GM04504 (cell line): ENCODE data around the gene DUSP22.

ENCODE experiments used
- DNase-seq: peaks from one replicate; pipeline ENCODE4 v3.0.0-alpha.2; 2012; ENCODE audit warnings: low read depth

Gene DUSP22

DNA sequence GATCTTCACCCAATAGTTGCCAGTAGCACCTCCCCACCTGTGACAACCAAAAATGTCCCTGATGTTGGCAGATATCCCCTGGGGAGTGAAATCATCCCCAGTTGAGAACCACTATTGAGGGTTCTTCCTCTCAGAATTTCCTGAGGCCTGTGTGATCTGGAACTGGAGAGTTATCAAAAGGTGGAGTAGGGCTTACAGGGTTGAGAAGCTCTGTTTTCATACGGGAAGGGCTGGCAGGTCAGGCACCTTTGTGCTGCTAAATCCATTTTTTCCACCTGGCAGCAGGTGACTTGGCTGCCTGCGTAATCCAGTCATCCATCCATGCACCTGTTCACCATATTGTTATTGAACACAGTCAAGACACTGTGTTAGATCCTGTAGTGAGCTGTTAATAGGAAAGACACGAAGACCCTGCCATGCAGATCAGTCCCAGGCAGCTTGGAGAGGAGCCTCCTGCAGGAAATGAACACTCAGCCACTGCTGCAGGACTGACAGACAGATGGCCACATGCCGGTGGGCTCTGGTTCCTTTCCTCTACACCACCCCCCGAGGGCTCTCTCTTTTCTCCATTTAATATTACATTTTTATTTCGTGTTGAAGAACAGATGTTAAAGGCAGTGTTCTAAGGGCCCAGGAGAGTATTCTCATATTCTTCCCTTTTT lies 5.4 kb downstream of the DUSP22 start:
- DNase-seq, result no peak

DNA sequence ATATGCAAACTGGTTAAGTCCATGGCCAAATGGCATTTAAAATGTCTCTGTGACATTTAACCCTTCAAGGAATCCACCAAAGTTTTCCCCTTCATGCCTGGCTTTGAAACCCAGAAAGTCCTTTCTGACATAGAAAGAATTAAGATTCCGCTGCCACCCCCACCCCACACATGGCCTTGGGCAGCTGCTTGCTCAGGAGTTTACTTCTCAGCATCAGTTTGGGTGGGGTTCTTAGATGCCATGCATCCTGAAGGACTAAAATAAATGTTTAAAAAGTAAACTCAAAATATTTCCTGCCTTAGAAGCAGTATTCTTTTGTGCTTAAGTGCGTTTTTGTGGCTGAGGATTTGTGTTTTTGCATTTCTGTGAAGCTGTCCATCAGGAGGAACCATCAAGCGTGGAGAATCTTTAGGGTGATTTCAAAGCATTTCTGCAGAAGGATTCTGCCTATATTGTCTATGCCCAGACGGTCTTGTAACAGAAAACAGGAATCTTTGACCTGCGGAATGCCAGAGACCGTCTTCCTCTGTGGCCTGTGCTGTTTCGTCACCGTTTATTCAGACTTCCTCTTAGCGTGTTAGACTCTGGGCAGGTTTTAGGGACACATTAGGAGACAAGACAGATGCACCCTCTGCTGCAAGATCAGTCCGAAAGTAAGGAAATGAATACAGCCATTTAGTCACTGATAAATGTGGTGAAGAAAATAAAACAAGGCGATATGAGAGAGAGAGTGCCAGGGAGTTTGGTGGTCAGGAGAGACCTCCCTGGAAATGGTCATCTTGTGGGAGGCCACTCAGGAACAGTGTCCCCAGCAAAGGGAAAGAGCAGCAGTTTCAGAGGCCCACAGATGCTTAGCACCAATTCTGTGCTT lies 6.2 kb downstream of the DUSP22 start:
- DNase-seq, result no peak

DNA sequence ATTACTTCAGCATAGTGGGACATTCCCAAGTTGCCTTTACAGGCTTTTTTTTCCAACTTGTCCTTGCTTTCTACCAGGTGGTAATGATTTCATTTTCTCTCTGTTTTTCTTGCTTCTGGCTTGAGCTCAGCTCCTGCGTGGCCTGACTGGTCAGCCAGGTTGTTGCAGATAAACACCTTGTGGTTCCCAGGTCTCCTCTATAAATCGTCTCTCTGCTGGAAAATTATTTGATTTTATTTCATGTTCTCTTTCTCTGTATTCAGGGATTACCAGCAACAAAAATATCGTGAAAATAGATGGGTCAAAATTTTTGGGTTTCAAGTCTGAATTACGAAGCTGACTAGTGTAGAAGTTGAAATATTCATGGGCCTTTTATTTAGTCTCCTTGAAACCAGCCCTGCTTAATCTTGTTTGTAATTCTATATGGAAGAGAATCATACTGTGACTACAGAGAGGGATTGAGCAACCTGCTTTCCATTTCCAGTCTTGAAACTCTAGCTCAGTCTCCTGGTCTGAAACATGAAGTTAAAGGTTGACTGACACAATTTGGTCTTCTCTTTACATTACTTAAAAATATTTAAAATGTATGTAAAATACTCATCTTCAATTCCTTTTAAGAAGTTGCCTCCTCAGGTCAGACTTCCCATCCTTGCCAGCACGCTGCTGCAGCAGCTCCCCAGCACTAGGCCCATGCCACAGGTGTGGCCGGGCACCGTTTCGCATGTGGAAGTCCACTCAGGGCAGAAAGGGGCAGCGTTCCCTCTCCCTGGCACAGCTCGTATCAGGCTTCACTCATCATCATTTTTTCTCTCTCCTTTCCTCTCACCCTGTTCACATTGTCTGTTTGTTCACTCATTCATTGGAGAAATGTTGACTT lies 7.1 kb downstream of the DUSP22 start:
- DNase-seq, result no peak

DNA sequence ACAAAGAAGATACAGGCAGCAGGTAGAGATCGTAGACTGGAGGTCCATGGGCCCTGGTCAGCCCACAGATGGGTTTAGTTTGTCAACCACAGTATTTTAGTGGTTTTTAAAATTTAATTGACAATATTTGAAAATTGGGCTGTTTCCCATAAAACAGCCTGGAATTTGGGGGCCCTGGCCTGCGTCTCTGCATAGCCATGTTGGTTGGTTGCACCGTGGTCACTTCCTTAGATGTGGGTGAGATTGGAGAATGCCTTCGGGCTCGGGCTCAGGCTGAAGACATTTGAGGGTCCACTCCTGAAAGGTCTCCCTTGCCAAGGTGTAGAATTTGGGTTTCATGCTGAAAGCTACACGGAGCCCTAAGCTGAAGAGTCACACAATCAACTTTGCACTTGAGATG lies 7.7 kb downstream of the DUSP22 start:
- DNase-seq, result no peak

DNA sequence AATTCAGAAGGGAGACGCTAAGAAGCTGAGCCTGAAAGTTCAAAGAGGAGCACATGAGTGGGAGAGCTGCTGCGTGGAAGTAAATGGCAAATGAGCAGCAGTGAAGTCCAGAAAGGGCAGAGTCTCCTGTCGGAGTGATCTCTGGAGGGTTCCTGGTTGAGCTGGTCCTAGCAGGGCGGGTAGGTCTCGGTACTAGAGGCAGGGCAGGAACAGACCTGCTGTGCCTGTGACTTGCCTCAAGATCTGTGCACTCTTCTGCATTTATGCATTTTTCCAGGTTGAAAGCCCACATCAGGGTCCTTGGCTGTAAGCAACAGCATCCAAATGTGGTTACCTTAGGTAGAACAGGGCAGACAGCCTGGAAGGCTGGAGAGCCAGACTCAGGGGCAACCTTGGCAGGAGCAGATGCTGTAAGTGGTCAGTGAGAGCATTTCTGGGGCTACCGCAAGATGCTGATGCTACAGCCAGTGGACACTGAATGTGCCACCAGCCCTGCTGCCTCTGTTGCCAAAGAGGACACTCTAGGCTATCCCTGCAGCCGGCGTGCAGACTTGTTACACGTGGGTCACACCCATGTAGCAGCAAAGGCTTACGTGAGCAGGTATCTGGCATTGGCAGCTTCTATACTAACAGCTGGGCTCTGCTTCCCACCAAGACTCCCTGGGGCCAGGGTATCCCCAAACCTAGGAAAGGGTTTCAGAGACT lies 8.4 kb downstream of the DUSP22 start:
- DNase-seq, result no peak

DNA sequence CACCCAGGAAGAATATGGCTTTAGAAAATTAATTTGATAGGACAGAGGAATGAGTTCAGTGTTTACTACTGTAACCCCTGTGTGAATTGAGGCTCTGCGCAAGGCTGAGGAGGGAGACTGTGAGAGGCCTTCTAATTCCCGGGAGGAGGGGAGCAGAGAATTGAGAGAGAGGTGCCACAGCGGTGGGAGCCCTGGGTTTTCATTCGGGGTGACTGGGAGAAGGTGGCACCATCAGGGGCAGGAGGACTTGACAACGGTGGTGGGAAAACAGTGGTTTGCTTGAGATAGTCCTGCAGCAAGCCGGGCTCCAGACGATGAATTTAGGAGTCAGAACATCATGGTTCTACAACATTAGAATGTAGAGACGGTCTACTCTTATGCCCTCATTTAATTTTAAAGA lies 9.2 kb downstream of the DUSP22 start:
- DNase-seq, result no peak

DNA sequence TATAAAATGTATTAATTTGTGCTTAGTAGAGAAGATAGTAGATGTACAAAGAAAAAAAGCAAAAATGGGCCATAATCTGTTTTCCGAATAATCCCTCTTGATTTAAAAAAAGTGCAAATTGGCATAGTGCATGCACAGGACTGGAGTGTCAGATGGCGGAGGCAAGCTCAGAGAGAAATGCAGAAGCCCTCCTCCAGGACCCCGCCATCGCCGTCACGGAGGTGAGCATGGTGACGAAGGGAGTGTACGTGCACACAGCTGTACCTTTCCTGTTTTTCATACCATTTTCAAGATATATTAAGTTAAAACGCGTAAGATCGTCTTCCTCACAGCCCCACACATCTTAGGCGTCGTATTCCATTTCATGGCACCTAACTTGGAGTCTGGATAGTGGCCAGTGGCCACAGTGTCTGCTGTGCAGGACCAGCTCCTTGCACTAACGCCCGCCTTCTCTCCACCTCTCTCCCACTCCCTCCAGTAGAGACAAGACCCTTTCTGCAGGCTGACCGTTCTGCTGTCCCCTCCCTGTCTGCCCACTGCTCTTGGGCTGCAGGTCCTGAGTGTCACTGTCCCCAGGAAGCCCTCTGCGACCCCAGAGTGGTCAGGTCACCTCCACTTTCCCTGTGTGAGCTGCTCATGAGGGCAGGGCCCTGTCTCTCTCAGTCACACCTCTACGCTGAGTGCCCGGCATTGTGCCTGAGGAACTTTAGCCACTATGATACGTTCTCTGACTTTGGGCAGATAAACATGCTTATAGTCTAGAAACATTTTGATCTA lies 9.8 kb downstream of the DUSP22 start:
- no peak for DNase-seq

DNA sequence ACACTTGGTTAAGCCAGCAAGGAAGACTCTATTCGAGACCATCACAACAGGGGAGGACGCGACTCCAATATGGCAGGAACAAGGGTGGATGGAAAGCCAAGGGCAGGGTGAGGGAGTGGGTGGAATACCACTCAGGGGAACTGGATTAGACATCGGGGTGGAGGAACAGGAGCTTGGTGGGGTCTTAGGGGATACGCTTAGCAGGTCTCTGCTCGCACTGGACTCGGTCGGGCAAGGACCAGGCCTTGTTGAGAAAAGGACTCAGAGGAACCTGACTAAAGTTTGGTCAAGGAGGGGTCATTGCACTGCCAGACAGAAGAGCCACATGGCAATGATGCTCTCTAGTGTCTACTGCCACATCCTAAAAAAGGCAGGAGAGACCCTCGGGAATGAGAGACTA lies 10.5 kb downstream of the DUSP22 start:
- no peak for DNase-seq

DNA sequence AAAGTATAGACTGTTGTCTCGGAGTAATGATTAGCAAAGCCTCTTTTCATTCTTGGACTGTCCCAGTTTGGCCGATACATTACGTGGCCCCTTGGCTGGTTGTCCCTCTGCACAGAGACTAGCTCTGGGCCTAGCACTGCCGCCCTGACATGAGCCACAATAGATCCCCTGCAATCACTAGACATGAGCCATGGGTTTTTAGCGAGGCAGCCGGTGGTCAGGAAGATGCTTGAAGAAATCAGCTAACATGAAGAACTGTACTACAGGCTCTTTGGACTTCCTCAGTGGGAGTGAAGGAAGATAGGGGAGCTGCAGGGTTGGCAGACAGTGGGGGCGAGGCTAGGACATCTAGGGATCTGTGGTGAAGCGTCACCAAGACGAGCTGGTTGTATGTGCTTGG lies 11.0 kb downstream of the DUSP22 start:
- no peak for DNase-seq

DNA sequence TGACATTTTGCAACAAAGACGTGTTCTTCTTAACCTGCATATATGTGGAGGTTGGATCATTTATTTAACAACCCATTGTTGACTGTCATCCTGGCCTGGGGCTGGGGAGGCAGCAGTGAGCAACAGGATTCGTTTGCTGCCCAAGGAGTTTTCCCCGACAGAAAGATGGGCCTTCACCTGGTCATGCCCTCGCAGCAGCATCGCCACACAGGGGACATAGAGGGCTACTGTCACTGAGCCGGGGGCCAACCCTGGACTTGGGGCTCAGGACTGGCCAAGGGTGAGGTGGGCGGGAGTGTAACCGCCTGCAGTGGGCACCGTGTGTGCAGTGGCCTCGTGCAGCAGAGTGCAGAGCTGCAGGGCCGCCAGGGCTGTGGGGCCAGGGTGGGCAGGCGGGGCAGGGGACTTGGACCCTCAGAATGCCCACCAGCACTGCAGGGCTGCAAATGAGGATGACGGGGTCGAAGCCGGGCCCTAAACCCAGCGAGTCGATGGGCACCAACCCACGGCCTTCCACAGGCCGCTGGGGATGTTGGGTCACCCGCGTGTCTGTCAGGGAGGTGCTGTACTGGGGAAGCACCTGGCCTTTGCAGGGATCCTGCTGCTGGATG lies 11.8 kb downstream of the DUSP22 start:
- no peak for DNase-seq

DNA sequence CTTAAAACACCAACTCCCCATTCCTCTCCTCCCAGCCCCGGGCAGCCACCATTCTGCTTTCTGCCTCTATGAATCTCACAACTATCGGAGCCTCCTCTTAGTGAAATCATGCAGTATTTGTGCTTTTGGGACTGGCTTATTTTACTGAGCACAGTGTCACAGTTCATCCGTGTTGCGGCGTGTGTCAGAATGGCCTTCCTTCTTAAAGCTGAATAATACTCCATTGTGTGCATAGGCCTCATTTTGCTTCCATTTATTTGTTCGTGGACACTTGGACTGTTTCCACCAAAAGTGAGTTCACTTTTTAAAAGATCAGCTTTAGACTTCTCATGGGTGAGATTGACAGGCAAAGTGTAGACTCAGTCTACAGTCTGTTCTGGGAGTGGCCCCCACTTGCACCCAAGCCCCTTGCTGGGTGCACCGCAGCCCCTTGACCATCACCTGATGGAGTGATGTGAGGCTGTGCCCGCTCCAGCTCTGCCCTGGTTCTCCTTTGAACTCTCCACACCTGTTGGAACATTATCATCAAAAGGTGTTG lies 12.6 kb downstream of the DUSP22 start:
- no peak for DNase-seq

DNA sequence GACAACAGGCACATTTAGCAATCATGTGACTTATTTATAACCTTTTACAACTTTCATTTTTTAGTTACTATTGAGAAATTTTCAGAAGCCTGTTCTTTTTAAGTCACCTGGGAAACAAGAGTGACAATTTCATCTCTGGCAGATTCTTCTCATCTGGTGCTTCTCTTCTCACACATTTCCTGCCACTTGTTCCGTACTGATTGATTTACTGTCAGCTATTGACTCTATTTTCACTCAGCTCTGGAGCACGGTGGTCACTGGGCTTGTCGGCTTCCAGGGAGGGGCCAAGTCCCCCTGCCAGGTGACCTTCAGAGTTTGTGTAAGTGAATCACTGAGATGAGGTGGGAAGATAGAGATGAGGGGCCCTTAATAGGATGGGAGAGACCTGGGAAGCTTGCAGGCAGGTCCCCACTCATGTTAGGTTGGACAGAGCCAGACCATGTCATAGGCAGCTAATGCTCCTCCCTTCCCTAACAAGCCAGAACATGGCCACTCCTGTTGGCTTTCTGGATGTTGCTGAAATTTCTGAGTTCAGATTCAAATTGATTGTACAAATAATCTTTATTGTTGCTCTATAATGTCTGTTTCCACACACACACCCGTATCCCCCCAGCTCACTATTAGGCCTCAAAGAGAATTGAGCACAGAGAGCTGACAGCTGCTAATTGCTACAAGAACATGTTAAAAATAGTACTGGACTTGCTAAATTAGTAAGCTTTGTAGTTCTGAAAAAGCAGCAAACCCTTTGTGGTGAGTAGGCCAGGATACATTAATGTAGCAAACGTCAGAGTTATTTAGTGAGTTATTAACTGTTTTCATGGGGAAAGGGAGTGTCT lies 13.3 kb downstream of the DUSP22 start:
- no peak for DNase-seq

DNA sequence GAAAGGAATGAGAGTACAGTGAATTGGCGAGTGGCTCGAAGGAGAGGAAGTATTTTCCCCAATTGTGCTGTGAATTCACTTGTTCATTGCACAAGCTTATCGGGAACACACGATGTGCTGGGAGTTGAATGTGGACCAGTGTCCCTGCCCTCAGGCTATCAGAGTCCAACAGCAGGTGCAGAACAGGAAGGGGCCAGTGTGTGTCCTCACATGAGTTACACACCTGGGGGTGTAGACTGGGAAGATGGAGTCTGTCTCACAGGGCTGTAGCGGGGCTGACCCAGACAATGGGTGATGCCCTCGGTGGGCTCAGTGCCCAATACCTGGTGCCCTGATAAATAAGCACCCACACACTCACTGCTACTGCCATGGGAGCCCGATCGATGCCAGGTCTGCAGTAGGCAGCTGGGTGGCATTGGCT lies 14.4 kb downstream of the DUSP22 start:
- no peak for DNase-seq

DNA sequence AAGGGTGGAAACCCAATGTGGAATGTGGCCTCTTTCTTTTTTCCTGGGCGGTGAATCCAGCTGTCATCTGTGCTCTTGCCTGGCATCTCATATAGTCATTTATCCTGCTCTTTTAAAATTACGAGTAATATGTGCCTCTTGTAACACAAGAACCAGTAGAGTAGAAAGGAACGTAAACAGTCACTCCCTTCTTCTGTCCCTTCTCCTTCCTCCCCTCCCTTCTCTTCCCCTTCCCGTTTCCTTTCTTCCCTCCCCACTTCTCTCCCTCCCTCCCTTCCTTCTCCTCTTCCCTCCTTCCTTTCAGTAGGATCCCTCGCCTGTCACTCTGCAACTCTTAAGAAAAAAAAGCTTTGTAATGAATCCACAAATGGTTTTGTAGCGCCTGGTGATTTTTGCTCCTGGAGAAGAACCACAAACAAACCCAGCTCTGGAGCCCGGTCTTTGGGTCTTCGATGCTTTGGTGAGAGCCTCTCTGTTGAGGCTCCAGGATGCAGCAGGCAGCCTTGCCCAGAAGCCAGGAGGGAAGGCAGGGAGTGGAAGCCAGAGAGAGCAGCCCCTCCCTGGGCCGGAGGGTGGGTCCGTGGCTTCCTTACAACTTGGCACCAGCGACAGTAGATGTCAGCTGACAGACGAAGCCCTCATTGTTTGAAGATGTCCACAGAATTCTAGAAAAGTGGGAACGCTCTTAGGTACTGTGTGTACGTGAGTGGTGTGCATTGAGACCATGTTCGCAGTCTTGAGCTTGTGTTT lies 15.0 kb downstream of the DUSP22 start:
- no peak for DNase-seq

DNA sequence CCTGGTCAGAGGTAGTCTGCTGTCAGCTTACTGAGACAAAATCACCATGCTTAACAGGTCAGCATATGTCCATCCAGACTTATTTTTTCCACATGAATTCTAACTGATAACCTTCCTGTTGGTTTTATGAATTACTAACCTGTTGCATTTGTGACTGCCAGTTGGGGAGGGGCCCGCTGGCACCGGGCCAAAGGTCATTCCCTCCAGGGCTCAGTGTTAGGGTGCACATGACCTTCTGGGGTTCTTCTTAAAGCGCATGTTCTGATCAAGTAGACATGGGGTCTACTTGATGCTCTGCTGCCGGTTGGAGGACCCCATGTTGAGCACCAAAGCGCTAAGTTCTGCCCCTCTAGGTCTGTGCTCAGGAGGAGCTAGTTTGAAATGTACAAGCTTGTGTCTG lies 15.6 kb downstream of the DUSP22 start:
- DNase-seq, result no peak

DNA sequence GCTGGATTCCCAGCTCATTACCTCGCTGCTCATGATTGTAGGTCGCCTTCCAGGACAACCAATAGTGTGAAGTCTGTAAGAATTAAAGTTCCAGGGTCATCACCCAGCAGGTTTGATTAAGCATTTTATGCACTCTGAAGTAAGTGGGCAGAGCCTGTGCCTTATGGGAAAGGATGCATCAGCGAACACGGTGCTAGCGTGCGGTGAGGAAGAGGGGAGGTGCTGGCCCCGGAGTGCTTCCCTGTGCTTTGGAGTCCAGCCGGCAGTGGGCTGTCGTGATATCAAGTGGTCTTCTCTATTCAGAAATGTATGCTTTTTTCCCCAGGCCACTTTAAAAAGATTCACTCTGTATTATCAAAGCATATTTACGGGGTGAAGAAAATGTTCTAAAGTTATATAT lies 16.0 kb downstream of the DUSP22 start:
- no peak for DNase-seq

DNA sequence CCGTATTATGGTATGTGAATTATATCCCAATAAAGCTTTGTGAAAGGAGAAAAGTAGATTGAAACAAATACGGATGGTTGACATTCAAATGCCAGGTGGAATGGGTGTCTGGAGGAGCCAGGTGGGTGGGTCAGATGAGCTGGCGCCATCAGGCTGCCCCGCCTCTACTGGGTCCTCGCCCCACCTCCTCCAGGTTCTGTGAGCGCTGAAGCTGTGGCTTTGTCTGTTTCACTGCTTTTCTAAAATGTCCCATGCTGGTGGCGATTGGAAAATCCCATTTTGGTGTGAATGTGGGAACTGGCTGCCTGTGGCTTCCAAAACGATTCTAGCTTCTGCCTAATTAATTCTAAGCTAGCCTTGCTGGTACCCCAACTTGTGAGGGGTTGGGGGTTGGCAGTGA lies 16.5 kb downstream of the DUSP22 start:
- no peak for DNase-seq

DNA sequence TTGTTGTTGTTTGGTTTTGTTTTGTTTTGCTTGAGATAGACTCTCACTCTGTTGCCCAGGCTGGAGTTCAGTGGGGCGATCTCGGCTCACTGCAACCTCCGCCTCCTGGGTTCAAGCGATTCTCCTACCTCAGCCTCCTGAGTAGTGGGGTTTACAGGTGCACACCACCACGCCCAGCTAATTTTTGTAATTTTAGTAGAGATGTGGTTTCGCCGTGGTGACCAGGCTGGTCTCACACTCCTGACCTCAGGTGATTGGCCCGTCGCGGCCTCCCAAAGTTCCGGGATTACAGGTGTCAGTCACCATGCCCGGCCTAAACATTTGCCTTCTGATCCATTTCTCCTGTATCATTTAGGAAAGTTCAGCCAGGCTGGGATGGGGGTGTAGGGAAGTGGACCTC lies 17.7 kb downstream of the DUSP22 start:
- no peak for DNase-seq

DNA sequence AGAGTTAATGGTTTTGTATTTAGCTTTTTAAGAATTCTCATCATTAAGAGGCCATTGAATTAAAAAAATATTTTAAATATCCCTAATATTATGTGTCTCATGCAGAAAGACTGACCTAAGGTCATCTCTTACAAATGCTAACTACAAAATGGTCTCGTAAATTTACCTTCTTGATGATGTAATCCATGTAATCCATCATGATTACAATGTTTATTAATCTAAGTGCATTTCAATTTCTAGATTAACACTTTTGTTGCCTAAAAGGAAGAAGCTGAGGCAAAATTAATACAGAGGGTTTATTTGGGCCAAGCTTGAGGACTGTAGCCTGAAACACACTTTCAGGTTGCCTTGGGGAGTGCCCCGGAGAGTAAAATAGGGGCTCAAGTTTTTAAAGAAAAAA lies 18.4 kb downstream of the DUSP22 start:
- DNase-seq, result no peak
